GM12874 (cell line): ENCODE measurements around the gene WWOX.

ENCODE experiments used
- CTCF ChIP-seq: IDR thresholded peaks from 2 replicates; pipeline ENCODE4 v1.5.1; 2011; ENCODE audit warnings: low read depth, mild to moderate bottlenecking, control low read depth, low read length, moderate library complexity; ENCODE audit not compliant: insufficient read depth

The WWOX gene

GRCh38 chr16:78321620-78322360 is 222.3 kb downstream of the WWOX start:
- no peak for TF ChIP-seq CTCF

DNA sequence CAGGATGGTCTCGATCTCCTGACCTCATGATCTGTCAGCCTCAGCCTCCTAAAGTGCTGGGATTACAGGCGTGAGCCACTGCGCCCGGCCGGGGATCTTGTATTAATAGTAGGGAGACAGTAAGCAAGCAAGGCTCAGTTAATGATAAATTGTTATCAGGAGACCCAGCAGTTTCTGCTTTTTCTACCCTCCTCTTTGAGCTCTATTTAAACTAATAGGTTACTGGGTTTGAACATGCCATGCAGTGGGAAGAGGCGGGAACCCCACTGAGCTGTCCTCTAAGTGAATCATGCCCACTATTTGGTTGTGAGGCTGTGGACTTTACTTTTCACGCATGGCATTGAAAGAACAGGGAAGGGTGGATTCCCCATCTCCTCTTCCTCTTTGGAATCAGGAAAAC is 223.9 kb downstream of the WWOX start:
- no peak for TF ChIP-seq CTCF

- no peak for TF ChIP-seq CTCF
Observed at GRCh38 chr16:78324649-78325285, 225.3 kb downstream of the WWOX start.

DNA sequence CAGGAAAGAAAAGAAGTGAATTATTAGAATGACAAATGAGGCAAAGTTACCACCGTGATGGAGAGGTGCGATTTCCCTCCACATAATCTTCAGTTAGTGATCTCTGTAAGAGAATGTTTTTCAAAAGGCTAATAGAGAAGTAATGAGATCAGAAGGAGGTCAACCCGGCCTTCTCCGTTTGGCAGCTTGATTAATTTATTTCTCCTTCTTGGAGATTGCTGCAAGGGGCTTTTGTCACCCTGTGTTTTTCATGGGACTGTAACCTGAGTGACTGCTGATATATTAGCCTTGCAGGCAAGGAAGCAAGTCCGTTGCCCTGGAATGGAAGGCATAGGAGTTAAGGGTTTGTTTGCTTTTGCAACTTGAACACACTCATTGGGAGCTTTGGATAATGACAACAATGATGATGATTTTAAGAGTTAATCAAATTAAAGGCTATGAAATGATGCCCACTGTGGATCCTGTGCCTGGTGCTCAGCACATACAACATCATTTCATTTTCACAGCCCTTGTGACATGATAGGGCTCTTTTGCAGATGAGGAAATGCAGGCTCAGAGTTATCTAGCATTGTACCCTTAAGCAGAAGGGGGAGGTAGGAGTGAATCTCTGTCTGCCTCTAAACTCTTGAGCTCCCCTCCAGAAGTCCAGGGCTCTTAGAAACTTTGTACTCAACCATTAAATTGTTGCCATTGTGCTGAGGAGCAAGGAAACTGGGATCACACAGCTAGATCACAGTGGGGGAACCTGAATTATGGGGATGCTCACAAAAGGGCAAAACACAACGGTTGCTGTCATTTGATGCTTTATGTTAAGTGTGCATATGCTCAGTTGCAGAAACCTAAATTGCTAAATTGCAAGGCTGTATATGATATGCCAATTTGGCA is 226.3 kb downstream of the WWOX start:
- TF ChIP-seq CTCF: no peak

DNA sequence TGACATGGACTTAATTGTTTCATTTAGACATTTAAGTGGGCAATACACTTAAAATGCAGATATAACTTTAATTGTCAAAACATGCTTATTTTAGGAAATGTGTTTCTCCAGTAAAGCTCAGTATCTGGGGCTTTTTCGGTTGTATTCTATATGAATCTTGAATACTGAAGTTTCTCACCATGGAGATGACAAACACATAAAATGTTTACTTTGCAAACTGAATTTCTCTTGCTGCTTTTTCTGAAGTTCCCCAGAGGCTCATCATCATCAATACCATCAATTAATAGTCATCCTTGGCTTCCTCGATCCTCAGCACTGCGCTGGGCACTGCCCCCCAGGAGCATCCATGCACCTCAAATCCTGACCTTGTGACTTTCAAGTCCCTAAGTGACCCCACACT is 227.3 kb downstream of the WWOX start:
- no peak for TF ChIP-seq CTCF

- no peak for TF ChIP-seq CTCF
Observed at GRCh38 chr16:78331731-78332130, 232.3 kb downstream of the WWOX start.

- TF ChIP-seq CTCF: no peak
Observed at GRCh38 chr16:78333808-78334207, 234.4 kb downstream of the WWOX start.
